GM12891 (cell line): ENCODE data around the gene UQCRFS1.

Source experiments
- POLR2A ChIP-seq: IDR thresholded peaks from 2 replicates; pipeline ENCODE4 v1.6.1; 2011; ENCODE audit warnings: low read depth, low read length, control low read depth
- POLR2AphosphoS5 ChIP-seq: IDR thresholded peaks from 2 replicates; pipeline ENCODE4 v1.6.1; 2011; ENCODE audit warnings: low read depth, low read length, control low read depth
- POU2F2 ChIP-seq: IDR thresholded peaks from 2 replicates; pipeline ENCODE4 v1.6.1; 2011; ENCODE audit warnings: low read depth, mild to moderate bottlenecking, control low read depth, low read length, moderate library complexity
- SPI1 ChIP-seq: IDR thresholded peaks from 2 replicates; pipeline ENCODE4 v1.6.1; 2011; ENCODE audit warnings: low read depth, low read length, control low read depth
- TAF1 ChIP-seq: IDR thresholded peaks from 2 replicates; pipeline ENCODE4 v1.6.1; 2011; ENCODE audit warnings: low read depth, low read length, control low read depth

DNA sequence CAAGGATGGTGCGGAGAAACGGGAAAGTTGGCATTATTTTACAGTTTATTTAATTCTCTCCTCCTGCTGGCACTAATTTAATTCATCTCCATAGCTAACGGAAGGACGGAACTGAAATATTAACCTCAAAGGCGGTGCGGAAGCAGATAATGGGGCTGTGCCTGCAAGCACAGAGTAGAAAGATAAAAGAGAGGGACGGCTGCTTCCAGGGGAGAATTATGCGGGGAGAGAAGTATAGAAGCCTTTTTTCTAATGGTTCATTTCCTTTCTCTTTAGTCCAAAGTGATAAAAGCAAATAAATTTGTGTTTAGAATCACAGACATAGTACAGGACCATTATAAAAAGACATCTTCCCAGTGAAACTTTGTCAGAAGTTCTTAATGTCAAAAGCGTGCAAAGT, 34.5 kb upstream of the UQCRFS1 start:
- TF ChIP-seq POLR2A (no peak), POLR2AphosphoS5 (no peak), TAF1 (no peak), SPI1 (no peak), POU2F2 (no peak)
